ENCODE data around the gene CLTB. TPM values are rescaled to one million over a fixed set of nuclear protein-coding genes. Genes with fewer than 3 reads are reported as not detected.
A peak's percentile ranks its signal among the peaks of the same experiment; 100 is the strongest.

The CLTB gene
- total RNA-seq, 1 experiment from 2014 or later: 354 TPM

GRCh38 chr5:176362233-176362490 is 54.2 kb downstream of the CLTB start:
- Histone ChIP-seq H3F3A (ENCODE audit: low read length, unreplicated experiment) (no peaks in the 10 kb centered on the region), H3K4me2 (ENCODE audit: low read length) (peak overlapping the region; percentile 85), H4K20me1 (ENCODE audit: low read length) (0 out of 2 replicates have a peak, but pooled peaks cover 4% of the 10 kb centered on the region), H3K4me3 (ENCODE audit: low read length) (peak overlapping the region; percentile 95), H3K9me3 (ENCODE audit: low read length) (no peaks in the 10 kb centered on the region), H2AFZ (ENCODE audit: low read length) (peak overlapping the region; percentile 81), H3K9me2 (replicated peaks; ENCODE audit: low read length) (no peaks in the 10 kb centered on the region), H3K9ac (ENCODE audit: low read length) (peak overlapping the region; percentile 84; the same call in 1 of the 2 replicates), H3K79me2 (ENCODE audit: low read length) (peaks cover 37% of the 10 kb centered on the region), H3K27ac (ENCODE audit: low read length) (no peak overlapping the region), H3K27me3 (ENCODE audit: low read length) (no peaks in the 10 kb centered on the region), H3K4me1 (ENCODE audit: insufficient read depth, low read length) (peaks cover 11% of the 10 kb centered on the region; the same call in 1 of the 2 replicates), H3K36me3 (ENCODE audit: low read depth, low read length) (peaks cover 5% of the 10 kb centered on the region; the same call in 1 of the 2 replicates)
- CTCF ChIA-PET: no interaction called here
- no peak for DNase-seq
- no peak for ATAC-seq
- POLR2A ChIA-PET (ENCODE audit: unreplicated experiment): interaction anchor here (0.6 to 0.7 kb wide), 3 partner anchors 10 to 1363 kb away, joined by 3 to 5 read pairs (median 4); no protein-coding TSS in a partner anchor
- TF ChIP-seq EZH2phosphoT487 (IDR thresholded peaks at IDR 0.05; ENCODE audit: borderline replicate concordance, low read length) (no peak), EZH2 (IDR thresholded peaks at IDR 0.05; ENCODE audit: low read length, unreplicated experiment) (no peak), CTCF (conservative IDR thresholded peaks at IDR 0.05; ENCODE audit: low read depth, low read length) (no peak)
- intact Hi-C loops (cut with micrococcal nuclease): no loop called here
- TSS peak; percentile 85 for BruUV-seq (replicated peaks)

GRCh38 chr5:176361437-176362232 is 54.7 kb downstream of the CLTB start, which contains the start of gene KIAA1191:
Gene KIAA1191, minus strand, starts transcription at chr5:176361764. Its CDS starts 2,256 bp downstream, at chr5:176359508.
- H3K9me3 ChIP-seq (ENCODE audit: low read length): no peaks in the 10 kb centered on the region
- BruUV-seq (replicated peaks): no TSS peak
- POLR2A ChIA-PET (ENCODE audit: unreplicated experiment): interaction anchor here (0.6 to 0.7 kb wide), 3 partner anchors 9 to 1363 kb away, joined by 3 to 5 read pairs (median 4); no protein-coding TSS in a partner anchor
- H3K36me3 ChIP-seq (ENCODE audit: low read depth, low read length): peaks cover 5% of the 10 kb centered on the region; the same call in 1 of the 2 replicates
- H3K9ac ChIP-seq (ENCODE audit: low read length): peak within 1 kb of the TSS; percentile 84
- no peak within 1 kb of the TSS for H3K27ac ChIP-seq (ENCODE audit: low read length)
- ATAC-seq (peak; percentile 96), DNase-seq (peak; percentile 87)
- peak within 1 kb of the TSS; percentile 95 for H3K4me3 ChIP-seq (ENCODE audit: low read length)
- H2AFZ ChIP-seq (ENCODE audit: low read length): peak within 1 kb of the TSS; percentile 81
- intact Hi-C loops (cut with micrococcal nuclease): loop anchor here (2.0 kb wide), 1 partner anchor 53 kb away; no protein-coding TSS in a partner anchor
- CTCF ChIA-PET: no interaction called here
- H3K4me2 ChIP-seq (ENCODE audit: low read length): peak within 1 kb of the TSS; percentile 85
- H4K20me1 ChIP-seq (ENCODE audit: low read length): 0 out of 2 replicates have a peak, but pooled peaks cover 4% of the 10 kb centered on the region
- H3K9me2 ChIP-seq (replicated peaks; ENCODE audit: low read length): no peaks in the 10 kb centered on the region
- H3F3A ChIP-seq (ENCODE audit: low read length, unreplicated experiment): no peaks in the 10 kb centered on the region
- no peaks in the 10 kb centered on the region for H3K27me3 ChIP-seq (ENCODE audit: low read length)
- peaks cover 42% of the 10 kb centered on the region for H3K79me2 ChIP-seq (ENCODE audit: low read length)
- peaks cover 11% of the 10 kb centered on the region; the same call in 1 of the 2 replicates for H3K4me1 ChIP-seq (ENCODE audit: insufficient read depth, low read length)
- TF ChIP-seq EZH2 (IDR thresholded peaks at IDR 0.05; ENCODE audit: low read length, unreplicated experiment) (no peak), CTCF (conservative IDR thresholded peaks at IDR 0.05; ENCODE audit: low read depth, low read length) (no peak), EZH2phosphoT487 (IDR thresholded peaks at IDR 0.05; ENCODE audit: borderline replicate concordance, low read length) (no peak)
